ENCODE measurements around the gene TCTN1. TPM values are rescaled to one million over a fixed set of nuclear protein-coding genes. Genes with fewer than 3 reads are reported as not detected.
A peak's percentile ranks its signal among the peaks of the same experiment; 100 is the strongest.

TCTN1 gene
- total and polyA plus RNA-seq, 2 of the 8 experiments (the other 6 are each of a cell fraction or from before 2014, with no cell fraction given): 14.7 to 16.4 TPM

GRCh38 chr12:110698171-110698902 is 84.4 kb downstream of the TCTN1 start (continued):
- peak; percentile 81 to 97 (median 94) for TF ChIP-seq CTCF (IDR thresholded peaks at IDR 0.05; ENCODE audit: control extremely low read depth in 1 of 3, insufficient read depth in 1 of 3, low read depth in 1 of 3, low read length in 3 of 3)
- no peak for TF ChIP-seq JUND (IDR thresholded peaks at IDR 0.05; ENCODE audit: low read length)
- TF ChIP-seq SP4 (IDR thresholded peaks at IDR 0.05; ENCODE audit: low read length): 0 out of 2 replicates have a peak, but pooled peaks have one; percentile 61
- no peak for TF ChIP-seq NRF1 (IDR thresholded peaks at IDR 0.05; ENCODE audit: low read depth, low read length)
- no peak for TF ChIP-seq CHD1 (IDR thresholded peaks at IDR 0.05; ENCODE audit: low read depth, low read length)
- TF ChIP-seq SAP30 (IDR thresholded peaks at IDR 0.05; ENCODE audit: insufficient read depth, insufficient replicate concordance, low read length): no peak
- TF ChIP-seq KDM1A (IDR thresholded peaks at IDR 0.05; ENCODE audit: borderline replicate concordance, low read length): peak; percentile 63; the same call in 1 of the 2 replicates
- TF ChIP-seq USF2 (IDR thresholded peaks at IDR 0.05; ENCODE audit: low read length): no peak
- TF ChIP-seq EGR1 (IDR thresholded peaks at IDR 0.05; ENCODE audit: borderline replicate concordance, low read depth, low read length): no peak

Small RNAs within 50 kb of the gene (small RNA-seq; reads per million reads assigned to genes)
- gene RN7SL387P (ENCODE audit: insufficient read depth): not detected

Other genes with a start within 250 kb of the TCTN1 start
- gene ANAPC7, start 210.4 kb upstream of the TCTN1 start, total RNA-seq (2021; fragmentation: NEBNext Ultra II Directional; extraction: Animal tissue kit (Norgen Biotek cat#: 25700)): 81.2 and 105 TPM in 2 replicates
- 62.2 and 72.8 TPM in 2 replicates for gene ANAPC7, start 210.4 kb upstream of the TCTN1 start, polyA plus RNA-seq (2011; rRNA removed)
- gene ARPC3, start 163.8 kb upstream of the TCTN1 start, total RNA-seq (2021; fragmentation: NEBNext Ultra II Directional; extraction: Animal tissue kit (Norgen Biotek cat#: 25700)): 160 and 170 TPM in 2 replicates
- gene ARPC3, start 163.8 kb upstream of the TCTN1 start, polyA plus RNA-seq (2011; rRNA removed): 33.8 and 36.7 TPM in 2 replicates
- gene GPN3, start 145.9 kb upstream of the TCTN1 start, total RNA-seq (2021; fragmentation: NEBNext Ultra II Directional; extraction: Animal tissue kit (Norgen Biotek cat#: 25700)): 49.7 and 50.8 TPM in 2 replicates
- 32.8 and 52.9 TPM in 2 replicates for gene GPN3, start 145.9 kb upstream of the TCTN1 start, polyA plus RNA-seq (2011; rRNA removed)
- gene FAM216A, start 145.3 kb upstream of the TCTN1 start, total RNA-seq (2021; fragmentation: NEBNext Ultra II Directional; extraction: Animal tissue kit (Norgen Biotek cat#: 25700)): 19.8 and 22.2 TPM in 2 replicates
- gene FAM216A, start 145.3 kb upstream of the TCTN1 start, polyA plus RNA-seq (2011; rRNA removed): 24.6 and 24.8 TPM in 2 replicates
- 59.0 and 62.5 TPM in 2 replicates for gene VPS29, start 112.0 kb upstream of the TCTN1 start, total RNA-seq (2021; fragmentation: NEBNext Ultra II Directional; extraction: Animal tissue kit (Norgen Biotek cat#: 25700))
- gene VPS29, start 112.0 kb upstream of the TCTN1 start, polyA plus RNA-seq (2011; rRNA removed): 40.0 and 74.6 TPM in 2 replicates
- gene RAD9B, start 111.8 kb upstream of the TCTN1 start, total RNA-seq (2021; fragmentation: NEBNext Ultra II Directional; extraction: Animal tissue kit (Norgen Biotek cat#: 25700)): not detected in 2 replicates
- 0.03 and 0.06 TPM in 2 replicates for gene RAD9B, start 111.8 kb upstream of the TCTN1 start, polyA plus RNA-seq (2011; rRNA removed)
- 15.9 and 16.0 TPM in 2 replicates for gene PPTC7, start 30.8 kb upstream of the TCTN1 start, total RNA-seq (2021; fragmentation: NEBNext Ultra II Directional; extraction: Animal tissue kit (Norgen Biotek cat#: 25700))
- gene PPTC7, start 30.8 kb upstream of the TCTN1 start, polyA plus RNA-seq (2011; rRNA removed): 5.2 and 8.1 TPM in 2 replicates
- gene HVCN1, start 75.0 kb downstream of the TCTN1 start, total RNA-seq (2021; fragmentation: NEBNext Ultra II Directional; extraction: Animal tissue kit (Norgen Biotek cat#: 25700)): 5.6 and 5.8 TPM in 2 replicates
- 10.5 and 11.2 TPM in 2 replicates for gene HVCN1, start 75.0 kb downstream of the TCTN1 start, polyA plus RNA-seq (2011; rRNA removed)
- gene PPP1CC, start 128.8 kb downstream of the TCTN1 start, total RNA-seq (2021; fragmentation: NEBNext Ultra II Directional; extraction: Animal tissue kit (Norgen Biotek cat#: 25700)): 335 and 350 TPM in 2 replicates
- 109 and 193 TPM in 2 replicates for gene PPP1CC, start 128.8 kb downstream of the TCTN1 start, polyA plus RNA-seq (2011; rRNA removed)
- gene CCDC63, start 232.9 kb downstream of the TCTN1 start, total RNA-seq (2021; fragmentation: NEBNext Ultra II Directional; extraction: Animal tissue kit (Norgen Biotek cat#: 25700)): 0.55 and 0.93 TPM in 2 replicates
- 0.42 TPM in 2 replicates for gene CCDC63, start 232.9 kb downstream of the TCTN1 start, polyA plus RNA-seq (2011; rRNA removed)

Data from H1 (cell line).